CD14-positive monocyte (primary cell): Measurements from ENCODE around the gene THAP12. TPM values are rescaled to one million over a fixed set of nuclear protein-coding genes. Genes with fewer than 3 reads are reported as not detected.

Source experiments
- DNase-seq, 3 donors: peaks; one replicate each; pipeline ENCODE4 v3.0.0-alpha.2; 2011 to 2022
- H2AFZ ChIP-seq: 2 replicates; pipeline ENCODE4 v1.6.0; 2012; ENCODE audit warnings: mild to moderate bottlenecking, low read depth, low read length, inconsistent platforms; ENCODE audit not compliant: insufficient read depth, poor library complexity, severe bottlenecking
- H3K27ac ChIP-seq, 2 donors: 1 replicate in 1 of 2; 2 replicates in 1 of 2; pipeline ENCODE4 v1.5.1; 2012 to 2013; ENCODE audit warnings: low read length in 2 of 2, control low read depth in 1 of 2, inconsistent platforms in 1 of 2, low read depth in 1 of 2, mild to moderate bottlenecking in 1 of 2
- H3K27me3 ChIP-seq, 2 donors: one replicate each; pipeline versions ENCODE4 v1.6.0 to v1.6.1; 2011 to 2013; ENCODE audit warnings: low read length in 2 of 2; ENCODE audit not compliant: control insufficient read depth in 2 of 2, insufficient read depth in 2 of 2
- H3K36me3 ChIP-seq, 2 donors: replicated peaks in 1 of 2; 1 replicate in 1 of 2; 2 replicates in 1 of 2; pipeline versions ENCODE4 v1.5.1 to v1.6.1; 2012 to 2013; ENCODE audit warnings: low read length in 2 of 2, control low read depth in 1 of 2, inconsistent platforms in 1 of 2, mild to moderate bottlenecking in 1 of 2; ENCODE audit not compliant: insufficient read depth in 2 of 2, control insufficient read depth in 1 of 2
- H3K4me1 ChIP-seq, 2 donors: 1 replicate in 1 of 2; 2 replicates in 1 of 2; pipeline versions ENCODE4 v1.5.1 to v1.6.1; 2012 to 2013; ENCODE audit warnings: low read length in 2 of 2, control low read depth in 1 of 2, inconsistent platforms in 1 of 2, mild to moderate bottlenecking in 1 of 2, moderate library complexity in 1 of 2; ENCODE audit not compliant: insufficient read depth in 2 of 2, control insufficient read depth in 1 of 2
- H3K4me2 ChIP-seq: replicated peaks from 2 replicates; pipeline ENCODE3; 2012; ENCODE audit warnings: low read length, moderate library complexity, mild to moderate bottlenecking; ENCODE audit not compliant: poor library complexity, severe bottlenecking; ENCODE audit errors: extremely low read depth
- H3K4me3 ChIP-seq, 3 experiments: fragments of 200-600 bp in 1 of 3; sonication (generic) in 1 of 3; replicated peaks in 1 of 3; 1 replicate in 2 of 3; 2 replicates in 1 of 3; pipeline ENCODE4 v1.5.1; 2011 to 2013; ENCODE audit warnings: low read length in 3 of 3, mild to moderate bottlenecking in 3 of 3, control low read depth in 2 of 3, low read depth in 2 of 3, inconsistent platforms in 1 of 3, moderate library complexity in 1 of 3
- H3K79me2 ChIP-seq: 2 replicates; pipeline ENCODE4 v1.6.0; 2012; ENCODE audit warnings: mild to moderate bottlenecking, control low read depth, inconsistent platforms, low read length, moderate library complexity; ENCODE audit not compliant: insufficient read depth
- H3K9ac ChIP-seq: 2 replicates; pipeline ENCODE4 v1.6.0; 2017; ENCODE audit warnings: low read length, mild to moderate bottlenecking; ENCODE audit not compliant: insufficient read depth, poor library complexity, severe bottlenecking
- H3K9me3 ChIP-seq, 2 donors: replicated peaks in 1 of 2; 1 replicate in 1 of 2; 2 replicates in 1 of 2; pipeline versions ENCODE4 v1.5.1 to v1.6.1; 2012 to 2013; ENCODE audit warnings: low read length in 2 of 2, control low read depth in 1 of 2; ENCODE audit not compliant: control insufficient read depth in 1 of 2, insufficient read depth in 1 of 2
- H4K20me1 ChIP-seq: 2 replicates; pipeline ENCODE4 v1.6.0; 2012; ENCODE audit warnings: mild to moderate bottlenecking, low read length, control low read depth, moderate library complexity; ENCODE audit not compliant: insufficient read depth
- H3K27ac Mint-ChIP-seq, 7 donors: one replicate each; pipeline ENCODE4 v1.8.0; 2020; ENCODE audit warnings: mild to moderate bottlenecking in 7 of 7, mixed read lengths in 7 of 7, moderate library complexity in 6 of 7, inconsistent platforms in 2 of 7
- H3K27me3 Mint-ChIP-seq, 3 donors: one replicate each; pipeline ENCODE4 v1.8.0; 2021 to 2022; ENCODE audit warnings: low read depth in 3 of 3, mild to moderate bottlenecking in 3 of 3, mixed read lengths in 3 of 3, moderate library complexity in 3 of 3, inconsistent platforms in 1 of 3
- H3K36me3 Mint-ChIP-seq, 2 donors: one replicate each; pipeline ENCODE4 v1.8.0; 2020; ENCODE audit warnings: mixed read lengths in 2 of 2, inconsistent platforms in 1 of 2, mild to moderate bottlenecking in 1 of 2
- H3K4me1 Mint-ChIP-seq: one replicate; pipeline ENCODE4 v1.8.0; 2020; ENCODE audit warnings: mild to moderate bottlenecking, mixed read lengths
- H3K4me3 Mint-ChIP-seq, 2 donors: one replicate each; pipeline ENCODE4 v1.8.0; 2020; ENCODE audit warnings: mild to moderate bottlenecking in 2 of 2, mixed read lengths in 2 of 2, moderate library complexity in 1 of 2
- H3K9me3 Mint-ChIP-seq, 7 donors: one replicate each; pipeline ENCODE4 v1.8.0; 2020 to 2022; ENCODE audit warnings: mixed read lengths in 7 of 7, mild to moderate bottlenecking in 6 of 7, moderate library complexity in 6 of 7, inconsistent platforms in 2 of 7
- CTCF ChIP-seq: fragments of 200-600 bp; IDR thresholded peaks from one replicate; pipeline ENCODE4 v1.8.0; 2022; ENCODE audit warnings: antibody characterized with exemption, mild to moderate bottlenecking
- WGBS: methylation state at CpG from one replicate; pipeline ENCODE4 v1.1.5; 2013; ENCODE audit warnings: missing lambda C conversion rate; ENCODE audit not compliant: insufficient coverage; 5-methylcytosine and 5-hydroxymethylcytosine counted together
- intact Hi-C, 2 donors: fragments of 100-400 bp; cut with micrococcal nuclease; formaldehyde crosslinking; loops; one replicate each; pipeline versions ENCODE4 v1.15.0 to v1.15.1; 2023
- polyA plus RNA-seq, 3 donors: library from polyadenylated mRNA; depleted of rRNA in 1 of 3; unstranded in 2 of 3; stranded (reverse) in 1 of 3; fragments of 300-500 nt in 2 of 3; fragments of >200 nt in 1 of 3; fragmentation: Illumina TruSeq in 2 of 3; gene quantifications; 1 replicate in 2 of 3; 2 replicates in 1 of 3; pipeline ENCODE4 v1.2.3, GENCODE V29; 2012 to 2021
- small RNA-seq: library from RNA; depleted of rRNA; stranded (forward); fragments of <200 nt; gene quantifications from one replicate; pipeline ENCODE3, GENCODE V24; 2012; ENCODE audit warnings: low read depth; ENCODE audit not compliant: insufficient read length

The THAP12 gene
- polyA plus RNA-seq, 3 donors, result 18.3 to 22.5 (median 20.0) TPM

GRCh38 chr11:76303399-76303798, 77.5 kb downstream of the THAP12 start:
- no peaks in the 10 kb centered on the region for H3K4me1 ChIP-seq
- no peaks in the 10 kb centered on the region for H3K79me2 ChIP-seq
- WGBS, result 83% methylated on average over 1 of the region's 3 CpGs

DNA sequence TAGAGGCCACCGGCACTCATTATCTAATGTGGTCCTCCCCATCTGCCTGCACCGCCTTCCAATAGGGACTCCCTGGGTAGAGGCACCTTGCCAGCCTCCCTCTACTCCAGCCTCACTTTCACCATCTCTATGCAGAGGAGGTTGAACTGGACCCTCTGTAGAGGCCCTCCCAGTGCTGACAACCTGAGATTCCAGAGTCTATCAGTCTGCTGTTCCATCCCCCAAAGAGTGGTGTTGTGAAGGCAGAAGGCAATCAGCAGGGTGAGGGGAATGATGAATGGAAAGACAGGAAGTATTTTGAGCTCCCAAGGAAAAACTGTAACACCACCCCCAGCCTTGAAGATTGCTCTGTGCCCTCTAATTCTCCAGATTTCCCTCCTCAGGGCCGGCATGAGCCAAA, 77.9 kb downstream of the THAP12 start:
- H4K20me1 ChIP-seq, result no peaks in the 10 kb centered on the region
- H2AFZ ChIP-seq, result no peak overlapping the region
- Mint-ChIP-seq H3K27me3 (peaks cover 2 to 10% (median 3%) of the 10 kb centered on the region in 3 donors), H3K9me3 (peaks cover 0 to 3% (median 0%) of the 10 kb centered on the region in 7 donors), H3K4me3 (no peak overlapping the region), H3K36me3 (no peaks in the 10 kb centered on the region), H3K4me1 (no peaks in the 10 kb centered on the region), H3K27ac (no peak overlapping the region)
- no peak overlapping the region for H3K4me3 ChIP-seq
- no peaks in the 10 kb centered on the region for H3K27me3 ChIP-seq
- no peaks in the 10 kb centered on the region for H3K4me1 ChIP-seq
- DNase-seq, result no peak
- no peaks in the 10 kb centered on the region for H3K9me3 ChIP-seq
- WGBS, result 66% methylated on average over 2 of the region's 3 CpGs
- H3K4me2 ChIP-seq, result no peak overlapping the region
- no peak overlapping the region for H3K9ac ChIP-seq
- H3K36me3 ChIP-seq, result no peaks in the 10 kb centered on the region
- no peak overlapping the region for H3K27ac ChIP-seq
- intact Hi-C loops, result no loop called here
- H3K79me2 ChIP-seq, result no peaks in the 10 kb centered on the region
- TF ChIP-seq CTCF, result no peak

More at GRCh38 chr11:76303399-76303798, 77.5 kb downstream of the THAP12 start:
- intact Hi-C loops, result no loop called here
- no peaks in the 10 kb centered on the region for H3K4me1 Mint-ChIP-seq
- H3K27ac ChIP-seq, result no peak overlapping the region
- H4K20me1 ChIP-seq, result no peaks in the 10 kb centered on the region
- no peaks in the 10 kb centered on the region for H3K9me3 ChIP-seq
- no peak overlapping the region for H3K4me3 ChIP-seq
- no peak overlapping the region for H2AFZ ChIP-seq
- H3K9ac ChIP-seq, result no peak overlapping the region
- no peak overlapping the region for H3K4me3 Mint-ChIP-seq
- H3K36me3 Mint-ChIP-seq, result no peaks in the 10 kb centered on the region
- no peak overlapping the region for H3K4me2 ChIP-seq
- no peaks in the 10 kb centered on the region for H3K27me3 ChIP-seq
- H3K9me3 Mint-ChIP-seq, result peaks cover 0 to 3% (median 0%) of the 10 kb centered on the region in 7 donors
- no peaks in the 10 kb centered on the region for H3K36me3 ChIP-seq
- H3K27ac Mint-ChIP-seq, result no peak overlapping the region
- no peak for DNase-seq
- TF ChIP-seq CTCF, result no peak
- H3K27me3 Mint-ChIP-seq, result peaks cover 2 to 10% (median 3%) of the 10 kb centered on the region in 3 donors

Small RNA genes within 50 kb of the gene (small RNA-seq; reads per million reads assigned to genes)
- not detected for gene RF00019

Other genes with a start within 250 kb of the THAP12 start
- gene WNT11, start 174.6 kb downstream of the THAP12 start, polyA plus RNA-seq, result under 1 TPM; 0.09 to 0.24 (median 0.21) TPM
- gene GVQW3, start 191 bp upstream of the THAP12 start, polyA plus RNA-seq, result 1 to 10 TPM in 1 of 3 donors, under 1 TPM in 1, not detected in 1; 0.15 to 1.1 TPM
- 10 to 100 TPM in 1 of 3 donors, 1 to 10 TPM in 2; 9.2 to 31.3 (median 9.4) TPM for gene EMSY, start 63.9 kb upstream of the THAP12 start, polyA plus RNA-seq